LNCaP clone FGC (cell line): Measurements from ENCODE around the gene RAPGEF2.
"Not testable (repeated sequence)": the region's sequence is repeated elsewhere in the genome, so short reads cannot be mapped to it uniquely, and the experiment has no call there.

Experiments used
- DNase-seq: peaks from one replicate; pipeline ENCODE4 v3.0.0-alpha.2; 2011; ENCODE audit warnings: low read depth
- H3K4me3 ChIP-seq: 2 replicates; pipeline ENCODE4 v1.5.1; 2011; ENCODE audit warnings: mild to moderate bottlenecking, low read depth, low read length, control low read depth
- CTCF ChIP-seq: IDR thresholded peaks from 2 replicates; pipeline ENCODE4 v1.5.1; 2012; ENCODE audit warnings: mild to moderate bottlenecking; ENCODE audit not compliant: control insufficient read depth, insufficient read depth; ENCODE audit errors: extremely low read depth

The RAPGEF2 gene

GRCh38 chr4:159069922-159070321 lies 33.0 kb upstream of the RAPGEF2 start:
- TF ChIP-seq CTCF = no peak
- DNase-seq = no peak
- H3K4me3 ChIP-seq = no peak overlapping the region

GRCh38 chr4:159070742-159071141 lies 32.1 kb upstream of the RAPGEF2 start:
- no peak overlapping the region for H3K4me3 ChIP-seq
- DNase-seq = no peak
- TF ChIP-seq CTCF = no peak

- no peak for TF ChIP-seq CTCF
- no peak for DNase-seq
- no peak overlapping the region for H3K4me3 ChIP-seq
These were observed 31.5 kb upstream of the RAPGEF2 start for GRCh38 chr4:159071178-159071968.

- no peak for DNase-seq
- H3K4me3 ChIP-seq = no peak overlapping the region
- no peak for TF ChIP-seq CTCF
These were observed 30.7 kb upstream of the RAPGEF2 start for GRCh38 chr4:159071969-159072765.

GRCh38 chr4:159075531-159075932 lies 27.3 kb upstream of the RAPGEF2 start:
- no peak for DNase-seq
- no peak for TF ChIP-seq CTCF
- H3K4me3 ChIP-seq = no peak overlapping the region

GRCh38 chr4:159077018-159077417 lies 25.9 kb upstream of the RAPGEF2 start:
- not testable (repeated sequence) for DNase-seq, H3K4me3 ChIP-seq

- H3K4me3 ChIP-seq = no peak overlapping the region
- no peak for DNase-seq
- TF ChIP-seq CTCF = no peak
These were observed 25.0 kb upstream of the RAPGEF2 start for GRCh38 chr4:159077702-159078495.
